AG10803 (cell line): ENCODE measurements around the gene IL1RAP.

Experiments used
- DNase-seq: peaks from one replicate; pipeline ENCODE4 v3.0.0; 2010; ENCODE audit warnings: low read depth
- H3K4me3 ChIP-seq: 2 replicates; pipeline ENCODE4 v1.5.1; 2011; ENCODE audit warnings: mild to moderate bottlenecking, low read length, control low read depth
- CTCF ChIP-seq: conservative IDR thresholded peaks from 2 replicates; pipeline ENCODE4 v1.5.1; 2011; ENCODE audit warnings: mild to moderate bottlenecking, low read length, control low read depth, inconsistent platforms

IL1RAP gene

GRCh38 chr3:190497811-190498210 lies 16.1 kb upstream of the IL1RAP start:
- no peak overlapping the region for H3K4me3 ChIP-seq
- no peak for TF ChIP-seq CTCF

GRCh38 chr3:190498293-190498692 lies 15.6 kb upstream of the IL1RAP start:
- no peak for TF ChIP-seq CTCF
- no peak for DNase-seq
- H3K4me3 ChIP-seq, result no peak overlapping the region

More at GRCh38 chr3:190497811-190498210, 16.1 kb upstream of the IL1RAP start:
- peak; percentile 11 for DNase-seq

- no peak for TF ChIP-seq CTCF
- no peak for DNase-seq
- no peak overlapping the region for H3K4me3 ChIP-seq
These were observed 14.8 kb upstream of the IL1RAP start for GRCh38 chr3:190499122-190499521.

GRCh38 chr3:190502946-190503345 lies 10.9 kb upstream of the IL1RAP start:
- TF ChIP-seq CTCF, result no peak
- no peak overlapping the region for H3K4me3 ChIP-seq
- DNase-seq, result no peak

- DNase-seq, result peak; percentile 12
- TF ChIP-seq CTCF, result no peak; the same call in 1 of the 2 replicates
- H3K4me3 ChIP-seq, result no peak overlapping the region
These were observed 9.3 kb upstream of the IL1RAP start for GRCh38 chr3:190504354-190505125.

- DNase-seq, result no peak
- TF ChIP-seq CTCF, result no peak
These were observed 8.4 kb upstream of the IL1RAP start for GRCh38 chr3:190505381-190506003.

GRCh38 chr3:190506271-190506670 lies 7.6 kb upstream of the IL1RAP start:
- TF ChIP-seq CTCF, result no peak
- DNase-seq, result no peak

More at GRCh38 chr3:190505381-190506003, 8.4 kb upstream of the IL1RAP start:
- no peak overlapping the region for H3K4me3 ChIP-seq

More at GRCh38 chr3:190506271-190506670, 7.6 kb upstream of the IL1RAP start:
- no peak overlapping the region for H3K4me3 ChIP-seq
